ENCODE results near the gene IFT81.
A peak's percentile ranks its signal among the peaks of the same experiment; 100 is the strongest.

- no peak for TF ChIP-seq EP300 (IDR thresholded peaks at IDR 0.05; ENCODE audit: borderline replicate concordance)
- no peak for TF ChIP-seq TAF1 (IDR thresholded peaks at IDR 0.05; ENCODE audit: low read depth)
- TF ChIP-seq EGR1 (IDR thresholded peaks at IDR 0.05), result no peak
- TF ChIP-seq CEBPB (IDR thresholded peaks at IDR 0.05), result no peak
- no peak for TF ChIP-seq YY1 (IDR thresholded peaks at IDR 0.05; ENCODE audit: low read depth)
- peak; percentile 65 for TF ChIP-seq REST (IDR thresholded peaks at IDR 0.05; ENCODE audit: low read depth)
- no peak for TF ChIP-seq MAX (IDR thresholded peaks at IDR 0.05)
- peak; percentile 46 for TF ChIP-seq RAD21 (IDR thresholded peaks at IDR 0.05; ENCODE audit: low read depth)
- TF ChIP-seq ZBTB7A (IDR thresholded peaks at IDR 0.05; ENCODE audit: low read depth), result no peak
- TF ChIP-seq TEAD4 (IDR thresholded peaks at IDR 0.05), result no peak
- no peak for TF ChIP-seq FOXM1 (IDR thresholded peaks at IDR 0.05; ENCODE audit: borderline replicate concordance, low read depth)
- TF ChIP-seq CREB1 (IDR thresholded peaks at IDR 0.05; ENCODE audit: low read depth), result no peak
Observed at GRCh38 chr12:110245369-110245772, 121.2 kb downstream of the IFT81 start.

Measured in Ishikawa (cell line).